Memory B cell (primary cell): ENCODE measurements around the gene LAMA5.

Experiments used
- ATAC-seq: fragments of 150-1000 bp; cut with Tn5 transposase; 2 replicates; pipeline ENCODE4 v1.10.0; 2021; ENCODE audit warnings: low read depth, mild to moderate bottlenecking, moderate library complexity
- DNase-seq, 2 donors: peaks; one replicate each; pipeline ENCODE4 v3.0.0; 2022; ENCODE audit warnings: low spot score in 2 of 2
- H3K27ac Mint-ChIP-seq: one replicate; pipeline ENCODE4 v1.8.0; 2022; ENCODE audit warnings: mild to moderate bottlenecking, moderate library complexity, mixed read lengths
- H3K27me3 Mint-ChIP-seq: one replicate; pipeline ENCODE4 v1.8.0; 2022; ENCODE audit warnings: mixed read lengths
- H3K36me3 Mint-ChIP-seq: one replicate; pipeline ENCODE4 v1.8.0; 2022; ENCODE audit warnings: mild to moderate bottlenecking, mixed read lengths
- H3K4me1 Mint-ChIP-seq: one replicate; pipeline ENCODE4 v1.8.0; 2022; ENCODE audit warnings: mixed read lengths
- H3K4me3 Mint-ChIP-seq: one replicate; pipeline ENCODE4 v1.8.0; 2022; ENCODE audit warnings: mild to moderate bottlenecking, moderate library complexity, mixed read lengths
- H3K9me3 Mint-ChIP-seq: one replicate; pipeline ENCODE4 v1.8.0; 2022; ENCODE audit warnings: mixed read lengths

The LAMA5 gene

GRCh38 chr20:62367136-62367632 lies at the start of gene LAMA5:
Gene LAMA5 (minus strand): TSS chr20:62367312. CDS start chr20:62367245, 67 bp downstream.
- Mint-ChIP-seq H3K9me3 (no peaks in the 10 kb centered on the region), H3K27ac (peak within 1 kb of the TSS; percentile 53), H3K4me1 (peaks cover 19% of the 10 kb centered on the region), H3K36me3 (no peaks in the 10 kb centered on the region), H3K4me3 (peak within 1 kb of the TSS; percentile 86), H3K27me3 (peaks cover 1% of the 10 kb centered on the region)
- DNase-seq (peak in 1 of 2 donors; percentile 53), ATAC-seq (peak; percentile 46)

GRCh38 chr20:62415354-62416111 lies 48.4 kb upstream of the LAMA5 start:
- Mint-ChIP-seq H3K27ac (no peak overlapping the region), H3K9me3 (no peaks in the 10 kb centered on the region), H3K4me3 (no peak overlapping the region), H3K36me3 (no peaks in the 10 kb centered on the region), H3K4me1 (no peaks in the 10 kb centered on the region), H3K27me3 (peaks cover 11% of the 10 kb centered on the region)
- DNase-seq (no peak), ATAC-seq (no peak)

- Mint-ChIP-seq H3K27me3 (peaks cover 7% of the 10 kb centered on the region), H3K27ac (no peak overlapping the region), H3K36me3 (no peaks in the 10 kb centered on the region), H3K9me3 (no peaks in the 10 kb centered on the region), H3K4me3 (no peak overlapping the region), H3K4me1 (peaks cover 13% of the 10 kb centered on the region)
- DNase-seq: no peak
- ATAC-seq: no peak
Observed at GRCh38 chr20:62413896-62414481, 46.9 kb upstream of the LAMA5 start.

GRCh38 chr20:62413025-62413570 lies 46.0 kb upstream of the LAMA5 start:
- Mint-ChIP-seq H3K4me1 (peaks cover 16% of the 10 kb centered on the region), H3K27me3 (peaks cover 7% of the 10 kb centered on the region), H3K27ac (no peak overlapping the region), H3K9me3 (no peaks in the 10 kb centered on the region), H3K36me3 (no peaks in the 10 kb centered on the region), H3K4me3 (no peak overlapping the region)
- ATAC-seq: no peak
- DNase-seq: no peak

GRCh38 chr20:62412194-62413024 lies 45.3 kb upstream of the LAMA5 start:
- Mint-ChIP-seq H3K27ac (no peak overlapping the region), H3K9me3 (no peaks in the 10 kb centered on the region), H3K4me3 (no peak overlapping the region), H3K36me3 (no peaks in the 10 kb centered on the region), H3K27me3 (peaks cover 2% of the 10 kb centered on the region), H3K4me1 (peaks cover 16% of the 10 kb centered on the region)
- no peak for DNase-seq
- no peak for ATAC-seq

GRCh38 chr20:62411479-62412193 lies 44.5 kb upstream of the LAMA5 start:
- Mint-ChIP-seq H3K27me3 (peaks cover 2% of the 10 kb centered on the region), H3K4me1 (peaks cover 16% of the 10 kb centered on the region), H3K36me3 (no peaks in the 10 kb centered on the region), H3K27ac (no peak overlapping the region), H3K4me3 (no peak overlapping the region), H3K9me3 (no peaks in the 10 kb centered on the region)
- no peak for DNase-seq
- ATAC-seq: no peak

GRCh38 chr20:62410746-62411478 lies 43.8 kb upstream of the LAMA5 start:
- no peak overlapping the region for H3K27ac Mint-ChIP-seq
- no peak for DNase-seq
- no peaks in the 10 kb centered on the region for H3K36me3 Mint-ChIP-seq
- no peaks in the 10 kb centered on the region for H3K27me3 Mint-ChIP-seq
- no peaks in the 10 kb centered on the region for H3K9me3 Mint-ChIP-seq
- peaks cover 19% of the 10 kb centered on the region for H3K4me1 Mint-ChIP-seq
- no peak overlapping the region for H3K4me3 Mint-ChIP-seq
- ATAC-seq: no peak

- Mint-ChIP-seq H3K9me3 (no peaks in the 10 kb centered on the region), H3K27ac (no peak overlapping the region), H3K27me3 (no peaks in the 10 kb centered on the region), H3K4me3 (peak overlapping the region; percentile 47), H3K4me1 (peaks cover 25% of the 10 kb centered on the region), H3K36me3 (no peaks in the 10 kb centered on the region)
- ATAC-seq (peak; percentile 11), DNase-seq (peak in 1 of 2 donors; percentile 47)
Observed at GRCh38 chr20:62409931-62410745, 43.0 kb upstream of the LAMA5 start.

GRCh38 chr20:62409086-62409853 lies 42.2 kb upstream of the LAMA5 start:
- Mint-ChIP-seq H3K27me3 (no peaks in the 10 kb centered on the region), H3K27ac (no peak overlapping the region), H3K9me3 (no peaks in the 10 kb centered on the region), H3K36me3 (no peaks in the 10 kb centered on the region), H3K4me3 (peak overlapping the region; percentile 33), H3K4me1 (peaks cover 29% of the 10 kb centered on the region)
- ATAC-seq (no peak), DNase-seq (no peak)

GRCh38 chr20:62408640-62409039 lies 41.5 kb upstream of the LAMA5 start:
- ATAC-seq: no peak
- Mint-ChIP-seq H3K4me1 (peaks cover 29% of the 10 kb centered on the region), H3K27me3 (no peaks in the 10 kb centered on the region), H3K36me3 (no peaks in the 10 kb centered on the region), H3K27ac (no peak overlapping the region), H3K9me3 (no peaks in the 10 kb centered on the region), H3K4me3 (no peak overlapping the region)
- no peak for DNase-seq

- H3K27me3 Mint-ChIP-seq: no peaks in the 10 kb centered on the region
- H3K9me3 Mint-ChIP-seq: no peaks in the 10 kb centered on the region
- H3K36me3 Mint-ChIP-seq: no peaks in the 10 kb centered on the region
- H3K27ac Mint-ChIP-seq: no peak overlapping the region
- H3K4me1 Mint-ChIP-seq: peaks cover 29% of the 10 kb centered on the region
- DNase-seq: no peak
- no peak for ATAC-seq
- H3K4me3 Mint-ChIP-seq: peak overlapping the region; percentile 86
Observed at GRCh38 chr20:62408055-62408454, 40.9 kb upstream of the LAMA5 start.
